ENCODE results near the gene IFT81. TPM values are rescaled to one million over a fixed set of nuclear protein-coding genes. Genes with fewer than 3 reads are reported as not detected.

Gene IFT81
- total and polyA plus RNA-seq, 2 of the 13 experiments (the other 11 are each of a cell fraction or from before 2014, with no cell fraction given), result 4.2 to 13.0 TPM

DNA sequence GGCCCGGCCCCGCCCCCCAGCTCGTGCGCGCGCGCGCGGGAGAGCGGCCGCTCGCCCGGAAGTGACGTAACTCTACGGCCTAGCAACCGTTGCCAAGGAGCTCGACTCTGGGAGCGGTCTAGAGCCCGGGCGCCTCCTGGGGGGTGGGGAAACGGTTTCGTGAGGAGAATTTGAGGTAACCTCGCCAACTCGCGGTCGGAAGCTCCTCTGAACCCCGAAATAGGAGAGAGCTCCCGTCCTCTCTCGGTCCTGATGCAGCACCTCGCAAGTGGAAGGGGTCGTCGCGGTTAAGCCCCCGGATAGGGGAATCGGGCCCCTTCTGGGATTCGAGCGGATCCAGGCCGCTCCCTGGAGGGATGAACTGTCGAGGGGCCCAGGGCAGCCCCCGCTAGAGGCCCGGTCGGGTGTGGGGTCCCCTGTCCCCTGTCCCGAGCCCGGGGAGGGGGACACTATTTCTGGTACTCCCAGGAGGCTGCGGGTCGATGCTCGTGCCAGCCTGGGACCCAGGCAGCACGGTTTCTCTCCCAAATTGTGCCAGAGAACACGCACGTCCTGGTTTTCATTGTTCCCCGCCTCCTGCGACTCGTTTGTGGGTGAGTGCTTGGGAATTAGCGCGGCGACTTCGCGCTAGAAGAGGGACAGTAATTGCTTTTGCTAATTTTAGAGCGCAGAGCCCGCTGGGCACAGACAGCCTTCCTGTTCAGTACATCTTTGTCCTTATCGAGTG lies at the start of gene IFT81 (continued):
- TF ChIP-seq ZNF10 (CRISPR knock-in tag; IDR thresholded peaks at IDR 0.05; ENCODE audit: borderline replicate concordance, low read depth) (no peak), THAP11 (CRISPR knock-in tag; IDR thresholded peaks at IDR 0.05) (peak; percentile 48; the same call in 1 of the 2 replicates), CREM (IDR thresholded peaks at IDR 0.05) (peak; percentile 66), CREM (CRISPR knock-in tag; IDR thresholded peaks at IDR 0.05) (no peak), SUZ12 (IDR thresholded peaks at IDR 0.05; ENCODE audit: low read depth, low read length) (no peak), TCF7L2 (IDR thresholded peaks at IDR 0.05; ENCODE audit: low read depth, low read length) (no peak), IRX3 (CRISPR knock-in tag; IDR thresholded peaks at IDR 0.05; ENCODE audit: borderline replicate concordance, low read depth) (no peak), BHLHE40 (IDR thresholded peaks at IDR 0.05; ENCODE audit: low read length) (no peak), ZNF501 (CRISPR knock-in tag; IDR thresholded peaks at IDR 0.05) (peak; percentile 58; the same call in 1 of the 2 replicates), U2AF2 (IDR thresholded peaks at IDR 0.05; ENCODE audit: low read depth, low read length) (no peak), CCDC6 (CRISPR knock-in tag; IDR thresholded peaks at IDR 0.05) (no peak), ZNF230 (CRISPR knock-in tag; IDR thresholded peaks at IDR 0.05) (peak; percentile 81; the same call in 1 of the 2 replicates), ZNF24 (IDR thresholded peaks at IDR 0.05) (no peak), RORA (CRISPR knock-in tag; IDR thresholded peaks at IDR 0.05) (no peak), ZNF563 (CRISPR knock-in tag; IDR thresholded peaks at IDR 0.05) (no peak), ZNF354B (CRISPR knock-in tag; IDR thresholded peaks at IDR 0.05) (0 out of 2 replicates have a peak, but pooled peaks have one; percentile 16), ASH2L (IDR thresholded peaks at IDR 0.05; ENCODE audit: insufficient read length, low read depth, low read length) (peak; percentile 62), MIER2 (CRISPR knock-in tag; IDR thresholded peaks at IDR 0.05) (no peak), CBX1 (IDR thresholded peaks at IDR 0.05; ENCODE audit: low read depth) (no peak), SRY (CRISPR knock-in tag; IDR thresholded peaks at IDR 0.05) (0 out of 2 replicates have a peak, but pooled peaks have one; percentile 72), SOX6 (IDR thresholded peaks at IDR 0.05) (no peak), SOX6 (CRISPR knock-in tag; IDR thresholded peaks at IDR 0.05) (peak; percentile 22), FLYWCH1 (CRISPR knock-in tag; IDR thresholded peaks at IDR 0.05) (no peak), ZNF235 (CRISPR knock-in tag; IDR thresholded peaks at IDR 0.05; ENCODE audit: borderline replicate concordance) (no peak; the same call in 1 of the 2 replicates), ZNF816 (CRISPR knock-in tag; IDR thresholded peaks at IDR 0.05; ENCODE audit: borderline replicate concordance) (no peak), KLF13 (CRISPR knock-in tag; IDR thresholded peaks at IDR 0.05) (no peak), ZNF138 (CRISPR knock-in tag; IDR thresholded peaks at IDR 0.05; ENCODE audit: low read depth) (peak; percentile 24; the same call in 1 of the 2 replicates), SAP130 (CRISPR knock-in tag; IDR thresholded peaks at IDR 0.05; ENCODE audit: low read depth) (peak; percentile 80), ZFP62 (CRISPR knock-in tag; IDR thresholded peaks at IDR 0.05) (no peak)
- TF ChIP-seq, protein P1, sequence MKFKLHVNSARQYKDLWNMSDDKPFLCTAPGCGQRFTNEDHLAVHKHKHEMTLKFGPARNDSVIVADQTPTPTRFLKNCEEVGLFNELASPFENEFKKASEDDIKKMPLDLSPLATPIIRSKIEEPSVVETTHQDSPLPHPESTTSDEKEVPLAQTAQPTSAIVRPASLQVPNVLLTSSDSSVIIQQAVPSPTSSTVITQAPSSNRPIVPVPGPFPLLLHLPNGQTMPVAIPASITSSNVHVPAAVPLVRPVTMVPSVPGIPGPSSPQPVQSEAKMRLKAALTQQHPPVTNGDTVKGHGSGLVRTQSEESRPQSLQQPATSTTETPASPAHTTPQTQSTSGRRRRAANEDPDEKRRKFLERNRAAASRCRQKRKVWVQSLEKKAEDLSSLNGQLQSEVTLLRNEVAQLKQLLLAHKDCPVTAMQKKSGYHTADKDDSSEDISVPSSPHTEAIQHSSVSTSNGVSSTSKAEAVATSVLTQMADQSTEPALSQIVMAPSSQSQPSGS (CRISPR knock-in tag; IDR thresholded peaks at IDR 0.05), result peak; percentile 54; the same call in 1 of the 2 replicates
- TF ChIP-seq, protein P2, sequence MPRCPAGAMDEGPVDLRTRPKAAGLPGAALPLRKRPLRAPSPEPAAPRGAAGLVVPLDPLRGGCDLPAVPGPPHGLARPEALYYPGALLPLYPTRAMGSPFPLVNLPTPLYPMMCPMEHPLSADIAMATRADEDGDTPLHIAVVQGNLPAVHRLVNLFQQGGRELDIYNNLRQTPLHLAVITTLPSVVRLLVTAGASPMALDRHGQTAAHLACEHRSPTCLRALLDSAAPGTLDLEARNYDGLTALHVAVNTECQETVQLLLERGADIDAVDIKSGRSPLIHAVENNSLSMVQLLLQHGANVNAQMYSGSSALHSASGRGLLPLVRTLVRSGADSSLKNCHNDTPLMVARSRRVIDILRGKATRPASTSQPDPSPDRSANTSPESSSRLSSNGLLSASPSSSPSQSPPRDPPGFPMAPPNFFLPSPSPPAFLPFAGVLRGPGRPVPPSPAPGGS (CRISPR knock-in tag; IDR thresholded peaks at IDR 0.05), result no peak
- TF ChIP-seq, protein P3, sequence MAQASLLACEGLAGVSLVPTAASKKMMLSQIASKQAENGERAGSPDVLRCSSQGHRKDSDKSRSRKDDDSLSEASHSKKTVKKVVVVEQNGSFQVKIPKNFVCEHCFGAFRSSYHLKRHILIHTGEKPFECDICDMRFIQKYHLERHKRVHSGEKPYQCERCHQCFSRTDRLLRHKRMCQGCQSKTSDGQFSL (CRISPR knock-in tag; IDR thresholded peaks at IDR 0.05), result 0 out of 2 replicates have a peak, but pooled peaks have one; percentile 36

Data from HepG2 (cell line).